Stomach (tissue), 9 donors: ENCODE measurements around the gene FAM89B. TPM values are rescaled to one million over a fixed set of nuclear protein-coding genes. Genes with fewer than 3 reads are reported as not detected.
A peak's percentile ranks its signal among the peaks of the same experiment; 100 is the strongest.

Source experiments
- DNase-seq, 2 donors: peaks; one replicate each; pipeline versions ENCODE4 v3.0.0 to v3.0.0-alpha.2; 2013 to 2019
- H3K27ac ChIP-seq, 5 donors: fragments of 200-600 bp in 4 of 5; sonication (generic) in 4 of 5; one replicate each; pipeline ENCODE4 v1.5.1; 2013 to 2019; ENCODE audit warnings: mild to moderate bottlenecking in 1 of 5, moderate library complexity in 1 of 5
- H3K27me3 ChIP-seq, 3 donors: fragments of 200-600 bp; sonication (generic); one replicate each; pipeline ENCODE4 v1.5.1; 2017 to 2019; ENCODE audit warnings: mixed run types in 1 of 3
- H3K36me3 ChIP-seq, 4 donors: fragments of 200-600 bp; sonication (generic); 1 replicate in 3 of 4; 2 replicates in 1 of 4; pipeline ENCODE4 v1.5.1; 2016 to 2019
- H3K4me1 ChIP-seq, 4 donors: fragments of 200-600 bp; sonication (generic); one replicate each; pipeline ENCODE4 v1.5.1; 2016 to 2019
- H3K4me3 ChIP-seq, 4 donors: fragments of 200-600 bp; sonication (generic) in 3 of 4; one replicate each; pipeline ENCODE4 v1.5.1; 2016 to 2019; ENCODE audit warnings: mild to moderate bottlenecking in 1 of 4
- H3K9me3 ChIP-seq, 4 donors: fragments of 200-600 bp; sonication (generic); one replicate each; pipeline ENCODE4 v1.5.1; 2016 to 2019
- EP300 ChIP-seq: sonication (generic); formaldehyde crosslinking; IDR thresholded peaks from one replicate; pipeline ENCODE4 v1.6.1; 2017; ENCODE audit warnings: antibody characterized with exemption
- POLR2A ChIP-seq, 4 donors: fragments of 450-650 bp; IDR thresholded peaks; one replicate each; pipeline ENCODE4 v1.6.1; 2016; ENCODE audit warnings: antibody characterized with exemption in 4 of 4, control low read depth in 2 of 4, mild to moderate bottlenecking in 1 of 4, moderate library complexity in 1 of 4
- POLR2AphosphoS5 ChIP-seq, 3 donors: sonication (generic); formaldehyde crosslinking; IDR thresholded peaks; one replicate each; pipeline ENCODE4 v1.6.1; 2016; ENCODE audit warnings: antibody characterized with exemption in 3 of 3
- WGBS, 5 donors: extraction: QIAGEN DNeasy Blood & Tissue Kit in 3 of 5; methylation state at CpG; one replicate each; pipeline versions ENCODE4 v1.1.5 to v1.1.7; 2013 to 2018; 5-methylcytosine and 5-hydroxymethylcytosine counted together
- intact Hi-C: fragments of 100-400 bp; cut with DNase I; formaldehyde crosslinking; loops from one replicate; pipeline ENCODE4 v1.15.1; 2023; ENCODE audit warnings: low total_unique reads
- polyA plus RNA-seq, 3 donors: library from polyadenylated mRNA; stranded (reverse); fragments of 200-250 nt; gene quantifications; one replicate each; pipeline ENCODE4 v1.2.3, GENCODE V29; 2013
- total RNA-seq, 5 donors: library from RNA; depleted of rRNA; stranded (reverse); fragments of >200 nt; gene quantifications; one replicate each; pipeline versions ENCODE4 v1.1.0 to v1.2.3, GENCODE V29; 2014 to 2016
- TF ChIP-seq, protein P1 (sequence below), 7 experiments: fragments of 450-650 bp in 4 of 7; fragments of 200-600 bp in 3 of 7; sonication (generic) in 3 of 7; IDR thresholded peaks; one replicate each; pipeline ENCODE4 v1.5.1; 2016 to 2019; ENCODE audit warnings: antibody characterized with exemption in 7 of 7, control low read depth in 2 of 7, mild to moderate bottlenecking in 1 of 7
- donor health status: healthy with polysubstance abuse.
- donor health status: Bipolar disorder and iron deficiency.
- donor health status: healthy.

The FAM89B gene
- total and polyA plus RNA-seq, 8 donors = 3.9 to 68.2 (median 56.8) TPM

- H3K4me3 ChIP-seq = peak overlapping the region; percentile 65 to 98 (median 79)
- peak in 1 of 2 donors; percentile 73 for DNase-seq
- 43 to 60% (median 50%) methylated on average over 7 to 10 of the region's 10 CpGs for WGBS, 5 donors
- no peak for TF ChIP-seq POLR2A (IDR thresholded peaks at IDR 0.05)
- TF ChIP-seq EP300 = no peak
- peak in 1 of 3 donors; percentile 5 for TF ChIP-seq POLR2AphosphoS5 (IDR thresholded peaks at IDR 0.05)
- TF ChIP-seq, protein P1, sequence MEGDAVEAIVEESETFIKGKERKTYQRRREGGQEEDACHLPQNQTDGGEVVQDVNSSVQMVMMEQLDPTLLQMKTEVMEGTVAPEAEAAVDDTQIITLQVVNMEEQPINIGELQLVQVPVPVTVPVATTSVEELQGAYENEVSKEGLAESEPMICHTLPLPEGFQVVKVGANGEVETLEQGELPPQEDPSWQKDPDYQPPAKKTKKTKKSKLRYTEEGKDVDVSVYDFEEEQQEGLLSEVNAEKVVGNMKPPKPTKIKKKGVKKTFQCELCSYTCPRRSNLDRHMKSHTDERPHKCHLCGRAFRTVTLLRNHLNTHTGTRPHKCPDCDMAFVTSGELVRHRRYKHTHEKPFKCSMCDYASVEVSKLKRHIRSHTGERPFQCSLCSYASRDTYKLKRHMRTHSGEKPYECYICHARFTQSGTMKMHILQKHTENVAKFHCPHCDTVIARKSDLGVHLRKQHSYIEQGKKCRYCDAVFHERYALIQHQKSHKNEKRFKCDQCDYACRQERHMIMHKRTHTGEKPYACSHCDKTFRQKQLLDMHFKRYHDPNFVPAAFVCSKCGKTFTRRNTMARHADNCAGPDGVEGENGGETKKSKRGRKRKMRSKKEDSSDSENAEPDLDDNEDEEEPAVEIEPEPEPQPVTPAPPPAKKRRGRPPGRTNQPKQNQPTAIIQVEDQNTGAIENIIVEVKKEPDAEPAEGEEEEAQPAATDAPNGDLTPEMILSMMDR (IDR thresholded peaks at IDR 0.05) = no peak
- intact Hi-C loops = no loop called here
- H3K27me3 ChIP-seq = no peaks in the 10 kb centered on the region
- H3K27ac ChIP-seq = peak overlapping the region; percentile 5 to 99 (median 95)
- H3K4me1 ChIP-seq = peaks cover 55 to 76% (median 70%) of the 10 kb centered on the region in 4 donors
- H3K9me3 ChIP-seq = no peaks in the 10 kb centered on the region
- peaks cover 6 to 60% (median 50%) of the 10 kb centered on the region in 4 donors for H3K36me3 ChIP-seq
Observed at GRCh38 chr11:65611028-65611757, 38.9 kb downstream of the FAM89B start.

- Histone ChIP-seq H3K27me3 (no peaks in the 10 kb centered on the region), H3K4me1 (peaks cover 57 to 77% (median 71%) of the 10 kb centered on the region in 4 donors), H3K36me3 (peaks cover 5 to 56% (median 48%) of the 10 kb centered on the region in 4 donors), H3K27ac (peak overlapping the region; percentile 33 to 99 (median 95)), H3K9me3 (no peaks in the 10 kb centered on the region), H3K4me3 (peak overlapping the region; percentile 65 to 98 (median 79))
- TF ChIP-seq, protein P1 (IDR thresholded peaks at IDR 0.05) = no peak
- TF ChIP-seq POLR2A (IDR thresholded peaks at IDR 0.05) (no peak), EP300 (no peak), POLR2AphosphoS5 (IDR thresholded peaks at IDR 0.05) (no peak)
- DNase-seq = peak in 1 of 2 donors; percentile 47
- intact Hi-C loops = no loop called here
- 59 to 71% (median 68%) methylated on average over 11 to 12 of the region's 12 CpGs for WGBS, 5 donors
Observed at GRCh38 chr11:65611758-65612603, 39.6 kb downstream of the FAM89B start.

DNA sequence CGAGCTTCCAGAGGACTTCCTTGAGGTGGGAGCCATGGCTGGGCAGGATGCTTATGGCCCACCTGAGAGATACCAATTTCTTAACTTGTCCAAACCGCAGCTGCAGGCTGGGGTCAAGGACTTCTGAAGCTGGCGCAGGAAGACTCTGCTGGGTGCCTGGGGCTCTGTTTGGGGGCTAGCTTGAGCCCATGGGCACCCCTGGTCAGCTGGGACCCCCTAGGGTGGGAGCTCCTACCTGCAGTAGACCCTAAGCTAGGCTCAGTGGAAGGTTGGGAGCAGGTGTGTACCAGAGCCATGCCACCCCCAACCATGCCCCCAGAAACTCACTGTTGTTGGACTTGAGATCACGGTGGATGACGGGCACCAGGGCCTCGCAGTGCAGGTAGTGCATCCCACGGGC, 40.4 kb downstream of the FAM89B start:
- H3K27me3 ChIP-seq = no peaks in the 10 kb centered on the region
- peaks cover 7 to 60% (median 48%) of the 10 kb centered on the region in 4 donors for H3K36me3 ChIP-seq
- intact Hi-C loops = no loop called here
- H3K27ac ChIP-seq = peak overlapping the region in 4 of 5 donors; percentile 93 to 99 (median 96)
- TF ChIP-seq, protein P1 (IDR thresholded peaks at IDR 0.05) = no peak
- no peak for TF ChIP-seq POLR2A (IDR thresholded peaks at IDR 0.05)
- no peak for TF ChIP-seq EP300
- no peak for TF ChIP-seq POLR2AphosphoS5 (IDR thresholded peaks at IDR 0.05)
- no peak for DNase-seq
- H3K9me3 ChIP-seq = no peaks in the 10 kb centered on the region
- peak overlapping the region; percentile 65 to 98 (median 79) for H3K4me3 ChIP-seq
- peaks cover 58 to 77% (median 71%) of the 10 kb centered on the region in 4 donors for H3K4me1 ChIP-seq
- 48 to 57% (median 55%) methylated on average over 5 to 7 of the region's 7 CpGs for WGBS, 5 donors
